ENCODE data around the gene ANKDD1A. TPM values are rescaled to one million over a fixed set of nuclear protein-coding genes. Genes with fewer than 3 reads are reported as not detected.

ANKDD1A gene
- total and polyA plus RNA-seq, 2 experiments from 2014 or later, result 6.7 to 9.3 TPM

GRCh38 chr15:64954395-64954794, 42.7 kb downstream of the ANKDD1A start:
- no peak overlapping the region for H3K4me3 Mint-ChIP-seq
- H3K36me3 Mint-ChIP-seq (ENCODE audit: low read depth), result peaks cover 61% of the 10 kb centered on the region
- peaks cover 18% of the 10 kb centered on the region for H3K27me3 Mint-ChIP-seq (ENCODE audit: insufficient read depth, low read depth, poor library complexity)
- no peaks in the 10 kb centered on the region for H3K4me1 ChIP-seq (ENCODE audit: insufficient read depth)
- H4K20me1 ChIP-seq (replicated peaks; ENCODE audit: insufficient read depth), result no peaks in the 10 kb centered on the region
- H3K9me2 ChIP-seq (ENCODE audit: insufficient read depth), result peaks cover 4% of the 10 kb centered on the region; the same call in 1 of the 2 replicates
- no peaks in the 10 kb centered on the region for H3F3A ChIP-seq (replicated peaks; ENCODE audit: low read depth)
- no peak overlapping the region for H3K27ac ChIP-seq (ENCODE audit: low read depth)
- TF ChIP-seq ETS1 (IDR thresholded peaks at IDR 0.05) (no peak), CTCF (conservative IDR thresholded peaks at IDR 0.05; ENCODE audit: low read depth in 2 of 2) (no peak), JUNB (IDR thresholded peaks at IDR 0.05; ENCODE audit: unreplicated experiment) (no peak), NANOG (IDR thresholded peaks at IDR 0.05; ENCODE audit: borderline replicate concordance) (no peak), POLR2AphosphoS5 (IDR thresholded peaks at IDR 0.05; ENCODE audit: low read depth) (no peak), ZNF462 (CRISPR knock-in tag; IDR thresholded peaks at IDR 0.05) (no peak), STAT1 (IDR thresholded peaks at IDR 0.05; ENCODE audit: unreplicated experiment) (no peak), REST (IDR thresholded peaks at IDR 0.05; ENCODE audit: unreplicated experiment) (no peak), CREB1 (CRISPR knock-in tag; IDR thresholded peaks at IDR 0.05; ENCODE audit: low read depth) (no peak), ZNF331 (CRISPR knock-in tag; IDR thresholded peaks at IDR 0.05; ENCODE audit: low read depth) (no peak), EZH2 (IDR thresholded peaks at IDR 0.05; ENCODE audit: low read depth, unreplicated experiment) (no peak), ZNF114 (CRISPR knock-in tag; IDR thresholded peaks at IDR 0.05) (no peak)
- H2AFZ ChIP-seq, result no peak overlapping the region
- H3K79me2 ChIP-seq (replicated peaks; ENCODE audit: insufficient read depth), result no peaks in the 10 kb centered on the region
- peaks cover 13% of the 10 kb centered on the region; the same call in 1 of the 2 replicates for H3K36me3 ChIP-seq (ENCODE audit: insufficient read depth)
- H3K4me1 Mint-ChIP-seq, result no peaks in the 10 kb centered on the region; the same call in 2 of the 3 replicates
- no peak for DNase-seq (ENCODE audit: low spot score)
- H3K27ac Mint-ChIP-seq, result no peak overlapping the region
- no peak overlapping the region for H3K4me3 ChIP-seq
- H3K9me3 Mint-ChIP-seq, result peaks cover 45% of the 10 kb centered on the region
- H3K27me3 ChIP-seq (ENCODE audit: insufficient read depth), result no peaks in the 10 kb centered on the region
- no peak for ATAC-seq
- H3K4me2 ChIP-seq, result no peak overlapping the region

Data from GM23338 (cell line).